ENCODE data around the gene DACT2. TPM values are rescaled to one million over a fixed set of nuclear protein-coding genes. Genes with fewer than 3 reads are reported as not detected.
"Not testable (repeated sequence)": the region's sequence is repeated elsewhere in the genome, so short reads cannot be mapped to it uniquely, and the experiment has no call there.

Gene DACT2
- total RNA-seq, 1 experiment from 2014 or later = not detected

- in situ Hi-C loops (cut with HindIII; ENCODE audit: low sequenced_read_pairs) = no loop called here
- DNase-seq (ENCODE audit: low spot score) = no peak
These were observed 45.3 kb downstream of the DACT2 start for GRCh38 chr6:168274037-168274952.

GRCh38 chr6:168273441-168274036 is 46.0 kb downstream of the DACT2 start:
- in situ Hi-C loops (cut with HindIII; ENCODE audit: low sequenced_read_pairs) = no loop called here
- DNase-seq (ENCODE audit: low spot score) = no peak

- in situ Hi-C loops (cut with HindIII; ENCODE audit: low sequenced_read_pairs) = no loop called here
- DNase-seq (ENCODE audit: low spot score) = no peak
These were observed 46.9 kb downstream of the DACT2 start for GRCh38 chr6:168272415-168273325.

GRCh38 chr6:168270274-168271172 is 49.1 kb downstream of the DACT2 start:
- in situ Hi-C loops (cut with HindIII; ENCODE audit: low sequenced_read_pairs) = no loop called here
- DNase-seq (ENCODE audit: low spot score) = no peak

- in situ Hi-C loops (cut with HindIII; ENCODE audit: low sequenced_read_pairs) = no loop called here
- no peak for DNase-seq (ENCODE audit: low spot score)
These were observed 49.9 kb downstream of the DACT2 start for GRCh38 chr6:168269455-168270243.

- in situ Hi-C loops (cut with HindIII; ENCODE audit: low sequenced_read_pairs) = no loop called here
- DNase-seq (ENCODE audit: low spot score) = no peak
These were observed 50.8 kb downstream of the DACT2 start for GRCh38 chr6:168268755-168269154.

GRCh38 chr6:168267779-168268178 is 51.8 kb downstream of the DACT2 start:
- DNase-seq (ENCODE audit: low spot score); in situ Hi-C loops (cut with HindIII; ENCODE audit: low sequenced_read_pairs): not testable (repeated sequence)

- in situ Hi-C loops (cut with HindIII; ENCODE audit: low sequenced_read_pairs) = no loop called here
- no peak for DNase-seq (ENCODE audit: low spot score)
These were observed 53.5 kb downstream of the DACT2 start for GRCh38 chr6:168265827-168266815.

GRCh38 chr6:168265394-168265793 is 54.2 kb downstream of the DACT2 start:
- in situ Hi-C loops (cut with HindIII; ENCODE audit: low sequenced_read_pairs) = no loop called here
- DNase-seq (ENCODE audit: low spot score) = no peak

GRCh38 chr6:168264593-168265335 is 54.8 kb downstream of the DACT2 start:
- no peak for DNase-seq (ENCODE audit: low spot score)
- in situ Hi-C loops (cut with HindIII; ENCODE audit: low sequenced_read_pairs) = no loop called here

- DNase-seq (ENCODE audit: low spot score) = no peak
- in situ Hi-C loops (cut with HindIII; ENCODE audit: low sequenced_read_pairs) = no loop called here
These were observed 56.1 kb downstream of the DACT2 start for GRCh38 chr6:168263351-168263905.

GRCh38 chr6:168261234-168261633 is 58.3 kb downstream of the DACT2 start:
- in situ Hi-C loops (cut with HindIII; ENCODE audit: low sequenced_read_pairs) = no loop called here

GRCh38 chr6:168260420-168260987 is 59.1 kb downstream of the DACT2 start:
- in situ Hi-C loops (cut with HindIII; ENCODE audit: low sequenced_read_pairs) = no loop called here
- no peak for DNase-seq (ENCODE audit: low spot score)

More at GRCh38 chr6:168261234-168261633, 58.3 kb downstream of the DACT2 start:
- no peak for DNase-seq (ENCODE audit: low spot score)

GRCh38 chr6:168258795-168259194 is 60.8 kb downstream of the DACT2 start:
- in situ Hi-C loops (cut with HindIII; ENCODE audit: low sequenced_read_pairs) = no loop called here
- no peak for DNase-seq (ENCODE audit: low spot score)

GRCh38 chr6:168256940-168257339 is 62.6 kb downstream of the DACT2 start:
- in situ Hi-C loops (cut with HindIII; ENCODE audit: low sequenced_read_pairs) = no loop called here

More at GRCh38 chr6:168256940-168257339, 62.6 kb downstream of the DACT2 start:
- no peak for DNase-seq (ENCODE audit: low spot score)
